ENCODE measurements around the gene RSL24D1.
"Not testable (repeated sequence)": the region's sequence is repeated elsewhere in the genome, so short reads cannot be mapped to it uniquely, and the experiment has no call there.

RSL24D1 gene

DNA sequence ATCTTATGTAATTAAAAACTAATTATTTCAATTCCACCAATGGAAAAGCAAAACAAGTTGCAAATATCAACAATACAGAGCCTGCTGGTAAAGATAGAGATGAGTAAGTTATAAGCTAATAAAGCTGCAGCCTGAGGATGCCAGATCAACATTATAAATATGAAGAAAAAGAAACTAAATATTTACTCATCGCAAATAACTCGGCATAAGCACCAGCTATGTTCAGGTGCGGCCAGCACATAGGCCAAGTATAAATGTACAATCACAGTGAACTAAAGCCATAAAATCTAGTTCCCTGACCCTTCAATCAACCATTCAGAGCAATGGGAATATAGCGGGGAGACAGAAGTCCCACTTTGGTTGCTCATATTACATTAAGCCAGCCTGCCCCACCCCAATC is 7.7 kb upstream of the RSL24D1 start:
- no peak for DNase-seq

DNA sequence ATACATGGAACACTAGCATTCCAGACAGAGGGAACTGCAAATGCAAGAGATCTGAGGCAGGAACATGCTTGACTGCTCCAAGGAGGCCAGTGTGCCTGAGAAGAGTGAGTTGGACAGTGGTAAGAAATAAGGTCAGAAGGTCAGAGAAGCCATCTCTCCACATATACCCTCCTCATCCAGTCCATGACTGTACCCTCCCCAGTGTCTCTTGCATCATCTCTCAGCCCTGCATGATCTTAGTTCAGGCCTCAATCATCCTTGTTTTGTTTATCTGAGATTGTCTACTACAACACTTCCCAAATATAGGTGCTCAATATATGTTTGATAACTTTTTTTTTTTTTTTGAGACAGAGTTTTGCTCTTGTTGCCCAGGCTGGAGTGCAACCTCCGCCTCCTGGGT is 5.5 kb upstream of the RSL24D1 start:
- DNase-seq: no peak

- no peak for DNase-seq
These were observed 2.0 kb upstream of the RSL24D1 start for GRCh38 chr15:55198706-55199105.

DNA sequence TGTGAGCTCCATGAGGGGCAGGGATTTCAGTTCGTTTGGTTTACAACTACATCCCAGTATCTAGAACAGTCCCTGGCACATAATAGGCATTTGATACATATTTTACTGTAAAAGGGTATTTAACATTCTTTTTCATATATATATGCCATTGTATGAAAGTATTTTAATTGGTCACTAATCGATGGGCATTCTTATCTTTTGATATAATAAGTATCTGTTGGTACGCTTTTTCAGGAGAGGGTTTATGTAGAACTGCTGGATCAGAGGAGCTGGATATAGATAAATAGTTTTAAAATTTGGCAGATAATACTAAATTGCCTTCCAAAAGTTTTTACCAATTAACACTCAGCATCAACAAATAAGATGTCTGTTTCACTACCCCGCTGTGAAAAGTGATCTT is 978 bp upstream of the RSL24D1 start:
- no peak for DNase-seq

GRCh38 chr15:55197362-55197705 is 593 bp upstream of the RSL24D1 start:
- no peak for DNase-seq

DNA sequence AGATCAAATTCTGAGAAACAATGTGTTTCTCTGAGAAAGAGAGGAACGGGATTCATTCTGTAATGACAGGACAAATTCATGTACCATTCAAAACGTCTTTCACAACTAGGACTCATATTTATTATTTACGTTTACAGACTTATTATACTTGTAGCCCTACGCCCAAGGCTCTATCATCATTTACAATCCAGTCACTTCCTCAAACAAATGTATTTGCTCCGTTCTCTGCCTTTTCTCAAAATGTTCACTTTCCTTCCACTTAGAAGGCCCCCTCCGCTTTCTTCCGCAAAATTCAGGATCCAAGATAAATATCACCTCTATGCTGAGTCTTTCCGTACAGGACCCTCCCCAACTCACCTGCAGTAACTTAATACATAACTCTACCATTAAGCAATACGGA is 745 bp downstream of the RSL24D1 start:
- no peak for DNase-seq

DNA sequence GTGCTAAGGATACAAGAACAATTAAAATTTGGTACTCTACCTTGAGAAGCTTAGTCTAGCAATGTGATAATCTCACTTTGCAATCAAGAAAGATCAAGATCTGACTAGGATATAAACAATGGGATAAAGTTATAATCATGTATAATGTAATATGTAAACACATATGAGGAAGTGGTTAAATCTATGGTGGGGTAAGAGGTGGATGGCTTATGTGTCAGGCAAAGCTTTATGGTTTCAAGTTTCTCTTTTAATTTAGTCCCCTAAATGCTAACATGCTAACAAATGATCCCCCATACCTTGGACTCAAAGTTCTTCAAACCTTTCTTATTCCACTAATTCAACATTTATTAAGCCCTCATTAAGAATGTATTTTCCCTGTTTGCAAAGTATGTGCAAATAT is 2.5 kb downstream of the RSL24D1 start:
- no peak for DNase-seq

GRCh38 chr15:55186331-55186730 is 10.4 kb downstream of the RSL24D1 start:
- no peak for DNase-seq

DNA sequence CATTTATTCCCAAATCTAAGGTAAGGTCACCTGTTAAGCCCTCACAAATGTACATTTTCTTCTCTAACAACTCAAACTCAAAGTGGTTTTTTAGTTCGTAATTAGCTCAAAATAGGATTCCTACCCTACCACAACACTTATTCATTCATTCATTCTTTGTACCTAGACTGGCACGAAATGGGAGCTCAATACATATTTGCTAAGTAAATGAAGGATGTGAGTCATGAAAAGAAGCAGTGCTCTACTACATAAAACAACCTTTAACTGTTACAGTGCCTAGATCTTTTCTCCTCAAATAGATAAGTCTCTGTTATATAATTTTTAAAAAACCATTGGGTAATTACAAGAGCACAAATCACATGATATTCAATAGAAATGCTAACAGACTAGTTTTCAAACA is 13.1 kb downstream of the RSL24D1 start:
- no peak for DNase-seq

- DNase-seq: no peak
These were observed 17.6 kb downstream of the RSL24D1 start for GRCh38 chr15:55179141-55179540.

DNA sequence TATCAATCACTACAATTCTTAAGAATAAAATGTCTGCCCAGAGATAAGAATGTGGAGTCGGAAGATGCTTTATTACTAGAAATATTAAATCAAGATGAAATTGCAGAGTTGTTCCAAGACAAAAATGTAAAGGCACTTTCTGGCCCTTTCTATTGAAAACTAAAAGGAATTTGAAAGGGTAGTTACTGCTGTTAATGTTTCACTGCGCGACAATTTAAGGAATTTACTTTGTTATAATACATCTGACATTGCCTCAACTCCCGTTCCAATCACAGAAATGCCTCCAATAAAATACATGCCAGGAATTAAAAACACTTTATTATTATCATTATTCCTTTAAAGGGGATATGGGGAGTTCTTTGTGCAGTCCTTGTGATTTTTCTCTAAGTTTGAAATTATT is 26.4 kb downstream of the RSL24D1 start:
- DNase-seq: no peak

- DNase-seq: peak; percentile 56
These were observed 28.3 kb downstream of the RSL24D1 start for GRCh38 chr15:55168350-55168974.

GRCh38 chr15:55164284-55164683 is 32.5 kb downstream of the RSL24D1 start:
- DNase-seq: no peak

GRCh38 chr15:55151631-55152030 is 45.1 kb downstream of the RSL24D1 start:
- DNase-seq: no peak

DNA sequence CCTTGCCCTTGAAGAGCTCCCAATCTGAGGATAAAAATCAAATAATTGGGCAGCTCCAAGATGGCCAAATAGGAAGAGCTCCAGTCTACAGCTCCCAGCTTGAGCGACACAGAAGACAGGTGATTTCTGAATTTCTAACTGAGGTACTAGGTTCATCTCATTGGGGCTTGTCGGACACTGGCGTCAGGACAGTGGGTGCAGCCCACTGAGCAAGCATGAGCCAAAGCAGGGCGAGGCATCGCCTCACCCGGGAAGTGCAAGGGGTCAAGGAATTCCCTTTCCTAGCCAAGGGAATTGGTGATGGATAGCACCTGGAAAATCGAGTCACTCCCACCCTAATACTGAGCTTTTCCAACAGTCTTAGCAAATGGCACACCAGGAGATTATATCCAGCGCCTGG is 53.6 kb downstream of the RSL24D1 start:
- not testable (repeated sequence) for DNase-seq

- DNase-seq: no peak
These were observed 62.8 kb downstream of the RSL24D1 start for GRCh38 chr15:55133972-55134371.

DNA sequence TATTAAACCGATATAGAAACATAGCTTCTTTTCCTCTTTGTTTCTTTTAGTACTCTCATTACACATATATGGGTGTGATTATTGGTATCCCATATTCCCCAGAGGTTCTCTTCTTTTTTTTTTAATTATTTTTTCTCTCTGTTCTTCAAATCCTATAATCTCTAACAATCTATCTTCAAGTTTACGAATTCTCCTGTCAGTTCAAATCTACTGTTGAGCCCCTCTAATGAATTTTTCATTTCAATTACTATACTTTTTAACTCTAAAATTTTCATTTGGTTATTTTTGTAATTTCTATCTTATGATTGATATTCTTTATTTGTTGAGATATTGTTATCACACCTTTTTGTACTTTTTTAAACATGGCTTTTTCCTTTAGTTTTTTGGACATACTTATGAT is 64.1 kb downstream of the RSL24D1 start:
- no peak for DNase-seq

Data from activated naive CD4-positive, alpha-beta T cell treated with Interleukin-2 at 50 U/mL for 16 hours (primary cell).